ENCODE data around the gene KLF8.

DNA sequence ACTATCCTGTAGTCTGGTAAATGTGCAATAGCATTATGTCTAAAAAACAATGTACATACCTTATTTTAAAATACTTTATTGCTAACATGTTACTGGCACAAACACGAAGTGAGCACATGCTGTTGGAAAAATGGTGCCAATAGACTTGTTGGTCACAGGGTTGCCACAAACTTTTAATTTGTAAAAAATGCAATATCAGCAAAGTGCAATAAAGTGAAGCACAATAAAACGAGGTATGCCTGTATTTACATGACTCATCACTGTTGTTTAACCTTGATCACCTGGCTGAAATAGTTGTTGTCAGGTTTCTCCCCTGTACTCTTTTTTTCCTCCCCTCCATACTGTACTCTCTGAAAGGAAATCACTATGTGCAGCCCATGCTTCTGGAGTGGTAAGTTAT, 56.5 kb downstream of the KLF8 start:
- no peak for TF ChIP-seq GABPA (IDR thresholded peaks at IDR 0.05; ENCODE audit: low read depth)
- TF ChIP-seq MAX (IDR thresholded peaks at IDR 0.05; ENCODE audit: low read depth): no peak
- TF ChIP-seq, protein P1, sequence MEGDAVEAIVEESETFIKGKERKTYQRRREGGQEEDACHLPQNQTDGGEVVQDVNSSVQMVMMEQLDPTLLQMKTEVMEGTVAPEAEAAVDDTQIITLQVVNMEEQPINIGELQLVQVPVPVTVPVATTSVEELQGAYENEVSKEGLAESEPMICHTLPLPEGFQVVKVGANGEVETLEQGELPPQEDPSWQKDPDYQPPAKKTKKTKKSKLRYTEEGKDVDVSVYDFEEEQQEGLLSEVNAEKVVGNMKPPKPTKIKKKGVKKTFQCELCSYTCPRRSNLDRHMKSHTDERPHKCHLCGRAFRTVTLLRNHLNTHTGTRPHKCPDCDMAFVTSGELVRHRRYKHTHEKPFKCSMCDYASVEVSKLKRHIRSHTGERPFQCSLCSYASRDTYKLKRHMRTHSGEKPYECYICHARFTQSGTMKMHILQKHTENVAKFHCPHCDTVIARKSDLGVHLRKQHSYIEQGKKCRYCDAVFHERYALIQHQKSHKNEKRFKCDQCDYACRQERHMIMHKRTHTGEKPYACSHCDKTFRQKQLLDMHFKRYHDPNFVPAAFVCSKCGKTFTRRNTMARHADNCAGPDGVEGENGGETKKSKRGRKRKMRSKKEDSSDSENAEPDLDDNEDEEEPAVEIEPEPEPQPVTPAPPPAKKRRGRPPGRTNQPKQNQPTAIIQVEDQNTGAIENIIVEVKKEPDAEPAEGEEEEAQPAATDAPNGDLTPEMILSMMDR (IDR thresholded peaks at IDR 0.05): no peak
- TF ChIP-seq TCF12 (IDR thresholded peaks at IDR 0.05): no peak
- TF ChIP-seq, protein P2, sequence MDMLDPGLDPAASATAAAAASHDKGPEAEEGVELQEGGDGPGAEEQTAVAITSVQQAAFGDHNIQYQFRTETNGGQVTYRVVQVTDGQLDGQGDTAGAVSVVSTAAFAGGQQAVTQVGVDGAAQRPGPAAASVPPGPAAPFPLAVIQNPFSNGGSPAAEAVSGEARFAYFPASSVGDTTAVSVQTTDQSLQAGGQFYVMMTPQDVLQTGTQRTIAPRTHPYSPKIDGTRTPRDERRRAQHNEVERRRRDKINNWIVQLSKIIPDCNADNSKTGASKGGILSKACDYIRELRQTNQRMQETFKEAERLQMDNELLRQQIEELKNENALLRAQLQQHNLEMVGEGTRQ (IDR thresholded peaks at IDR 0.05; ENCODE audit: borderline replicate concordance, low read depth, low read length): no peak
- TF ChIP-seq, protein P3, sequence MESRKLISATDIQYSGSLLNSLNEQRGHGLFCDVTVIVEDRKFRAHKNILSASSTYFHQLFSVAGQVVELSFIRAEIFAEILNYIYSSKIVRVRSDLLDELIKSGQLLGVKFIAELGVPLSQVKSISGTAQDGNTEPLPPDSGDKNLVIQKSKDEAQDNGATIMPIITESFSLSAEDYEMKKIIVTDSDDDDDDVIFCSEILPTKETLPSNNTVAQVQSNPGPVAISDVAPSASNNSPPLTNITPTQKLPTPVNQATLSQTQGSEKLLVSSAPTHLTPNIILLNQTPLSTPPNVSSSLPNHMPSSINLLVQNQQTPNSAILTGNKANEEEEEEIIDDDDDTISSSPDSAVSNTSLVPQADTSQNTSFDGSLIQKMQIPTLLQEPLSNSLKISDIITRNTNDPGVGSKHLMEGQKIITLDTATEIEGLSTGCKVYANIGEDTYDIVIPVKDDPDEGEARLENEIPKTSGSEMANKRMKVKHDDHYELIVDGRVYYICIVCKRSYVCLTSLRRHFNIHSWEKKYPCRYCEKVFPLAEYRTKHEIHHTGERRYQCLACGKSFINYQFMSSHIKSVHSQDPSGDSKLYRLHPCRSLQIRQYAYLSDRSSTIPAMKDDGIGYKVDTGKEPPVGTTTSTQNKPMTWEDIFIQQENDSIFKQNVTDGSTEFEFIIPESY (IDR thresholded peaks at IDR 0.05; ENCODE audit: borderline replicate concordance, low read depth): no peak
- TF ChIP-seq NFIC (IDR thresholded peaks at IDR 0.05; ENCODE audit: borderline replicate concordance): no peak
- TF ChIP-seq ELF1 (IDR thresholded peaks at IDR 0.05): no peak
- no peak for TF ChIP-seq FOXM1 (IDR thresholded peaks at IDR 0.05; ENCODE audit: low read depth)
- TF ChIP-seq TEAD4 (IDR thresholded peaks at IDR 0.05; ENCODE audit: borderline replicate concordance, insufficient read depth): no peak
- no peak for TF ChIP-seq REST (IDR thresholded peaks at IDR 0.05; ENCODE audit: low read depth, low read length)

Measured in SK-N-SH (cell line).